Smooth muscle cell of the brain vasculature (primary cell): Measurements from ENCODE around the gene TPRN.

Experiments
- DNase-seq: peaks from one replicate; pipeline ENCODE4 v3.0.0-alpha.2; 2012; ENCODE audit warnings: low read depth, low spot score

The TPRN gene

GRCh38 chr9:137236936-137237421, 36.4 kb upstream of the TPRN start:
- no peak for DNase-seq

GRCh38 chr9:137236238-137236935, 35.8 kb upstream of the TPRN start:
- peak; percentile 24 for DNase-seq

GRCh38 chr9:137235424-137236237, 35.1 kb upstream of the TPRN start:
- no peak for DNase-seq

GRCh38 chr9:137234758-137235423, 34.4 kb upstream of the TPRN start:
- no peak for DNase-seq

DNA sequence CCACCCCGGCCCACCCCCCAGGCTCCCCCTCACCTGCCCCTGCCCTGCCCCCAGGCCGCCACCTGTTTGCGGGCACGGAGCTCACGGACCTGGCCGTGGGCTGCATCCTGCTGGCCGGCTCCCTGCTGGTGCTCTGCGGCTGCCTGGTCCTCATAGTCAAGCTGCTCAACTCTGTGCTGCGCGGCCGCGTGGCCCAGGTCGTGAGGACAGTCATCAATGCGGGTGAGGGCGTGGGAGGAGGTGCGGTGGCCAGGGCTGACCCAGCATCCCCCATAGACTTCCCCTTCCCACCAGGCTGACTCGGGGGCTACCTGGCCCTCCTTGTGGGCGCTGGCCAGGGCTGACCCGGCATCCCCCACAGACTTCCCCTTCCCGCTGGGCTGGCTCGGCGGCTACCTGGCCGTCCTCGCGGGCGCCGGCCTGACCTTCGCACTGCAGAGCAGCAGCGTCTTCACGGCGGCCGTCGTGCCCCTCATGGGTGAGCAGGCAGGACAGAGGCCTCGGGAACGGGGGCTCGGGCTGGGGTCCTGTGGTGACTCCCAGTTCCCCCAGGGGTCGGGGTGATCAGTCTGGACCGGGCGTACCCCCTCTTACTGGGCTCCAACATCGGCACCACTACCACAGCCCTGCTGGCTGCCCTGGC, 33.6 kb upstream of the TPRN start:
- DNase-seq: no peak

GRCh38 chr9:137233143-137233980, 32.8 kb upstream of the TPRN start:
- DNase-seq: no peak

DNA sequence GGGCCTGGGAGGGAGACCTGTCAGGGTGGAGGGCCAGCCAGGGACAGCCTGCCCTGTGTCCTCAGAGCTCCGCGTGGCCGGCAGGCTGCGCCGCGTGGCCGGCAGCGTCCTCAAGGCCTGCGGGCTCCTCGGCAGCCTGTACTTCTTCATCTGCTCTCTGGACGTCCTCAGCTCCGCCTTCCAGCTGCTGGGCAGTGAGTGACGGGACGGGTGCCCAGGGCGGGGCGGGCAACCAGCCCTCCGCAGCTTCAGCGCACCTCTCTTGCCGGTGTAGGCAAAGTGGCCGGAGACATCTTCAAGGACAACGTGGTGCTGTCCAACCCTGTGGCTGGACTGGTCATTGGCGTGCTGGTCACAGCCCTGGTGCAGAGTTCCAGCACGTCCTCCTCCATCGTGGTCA, 32.0 kb upstream of the TPRN start:
- no peak for DNase-seq

DNA sequence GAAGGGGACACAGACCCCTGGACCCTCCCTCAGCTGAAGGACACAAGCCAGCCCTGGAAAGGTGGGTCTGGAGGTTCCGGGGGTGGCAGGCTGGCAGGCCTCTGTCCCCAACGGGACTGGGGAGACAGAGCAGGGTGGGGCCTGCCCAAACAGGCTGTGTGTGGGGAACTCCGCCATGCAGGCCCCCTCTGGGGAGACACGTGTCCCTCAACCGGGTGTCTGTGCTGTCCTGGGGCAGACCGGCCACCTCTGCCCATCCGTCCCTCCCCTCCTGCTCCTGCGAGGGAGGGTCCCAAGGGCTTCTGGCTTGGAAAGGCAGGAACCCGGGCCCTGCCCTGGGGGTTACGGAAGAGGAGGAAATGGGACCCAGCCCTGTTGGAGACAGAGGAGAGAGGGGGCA, 31.6 kb upstream of the TPRN start:
- DNase-seq: no peak

- DNase-seq: no peak
These were observed 31.0 kb upstream of the TPRN start for GRCh38 chr9:137231372-137232039.

DNA sequence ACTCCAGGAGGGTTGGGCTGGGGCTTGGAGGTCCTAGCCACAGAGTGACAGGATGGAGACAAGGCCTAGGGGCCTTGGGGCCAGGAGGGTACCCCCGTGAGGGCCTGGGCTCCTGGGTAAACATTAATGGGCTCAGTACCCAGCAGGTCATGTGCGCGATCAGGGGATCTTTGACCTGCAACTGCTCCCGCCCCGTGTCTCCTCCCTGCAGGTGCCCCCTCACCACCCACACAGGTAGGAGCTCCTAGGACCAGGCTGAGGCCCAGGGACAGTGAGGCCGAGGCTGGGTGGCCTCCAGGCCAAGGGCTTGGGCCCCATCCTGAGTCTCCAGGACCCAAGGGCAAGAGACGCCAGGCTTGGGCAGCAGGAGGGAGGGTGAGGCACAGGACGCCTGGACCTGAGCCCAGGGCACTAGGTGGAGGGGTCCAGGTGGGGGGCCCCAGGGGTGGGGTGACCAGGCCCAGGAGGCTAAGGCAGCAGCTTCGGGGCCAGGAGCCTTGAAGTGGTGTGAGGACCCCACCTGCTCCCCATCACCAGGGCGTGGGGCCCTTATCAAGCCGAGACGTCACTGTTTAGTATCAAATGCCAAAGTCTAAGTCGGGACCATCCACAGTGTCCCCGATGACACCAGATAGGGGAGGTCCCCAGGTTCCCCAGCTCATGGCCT, 30.3 kb upstream of the TPRN start, which contains the start of gene SLC34A3:
SLC34A3 (plus strand) TSS at position 197 of the 667 bp plus-strand sequence. CDS start 802 bp downstream, outside the sequence.
- DNase-seq: no peak

- no peak for DNase-seq
These were observed 29.6 kb upstream of the TPRN start for GRCh38 chr9:137229903-137230704.

GRCh38 chr9:137228968-137229896, 28.7 kb upstream of the TPRN start:
- no peak for DNase-seq

DNA sequence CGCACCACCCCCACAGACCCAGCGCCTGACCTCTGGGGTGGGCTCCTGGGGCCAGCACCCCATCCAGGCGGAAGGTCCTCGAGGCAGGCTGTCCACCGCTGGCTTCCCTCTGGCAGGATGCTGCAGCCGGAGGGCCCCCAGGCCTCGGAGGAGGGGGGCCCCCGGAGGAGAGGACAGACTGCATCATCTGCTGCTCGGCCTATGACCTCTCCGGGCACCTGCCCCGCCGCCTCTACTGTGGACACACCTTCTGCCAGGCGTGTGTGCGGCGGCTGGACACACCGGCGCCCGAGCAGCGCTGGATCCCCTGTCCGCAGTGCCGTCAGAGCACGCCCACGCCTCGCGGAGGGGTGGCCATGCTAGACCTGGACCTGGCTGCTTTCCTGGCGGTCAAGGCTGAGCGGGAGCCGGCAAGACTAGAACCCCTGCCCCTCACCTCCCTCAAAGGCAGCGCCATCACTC, 28.0 kb upstream of the TPRN start:
- no peak for DNase-seq

- no peak for DNase-seq
These were observed 27.4 kb upstream of the TPRN start for GRCh38 chr9:137227853-137228505.

GRCh38 chr9:137227054-137227852, 26.7 kb upstream of the TPRN start, which contains the start of gene RNF224:
Gene RNF224 (plus strand): TSS chr9:137227502. CDS start chr9:137228336, 834 bp downstream.
- no peak for DNase-seq
